HG03025 (cell line): ENCODE data around the gene CACNA1C.

Experiments used
- ATAC-seq: cut with Tn5 transposase; IDR thresholded peaks from one replicate; pipeline ENCODE4 v1.9.1; 2021; ENCODE audit warnings: mild to moderate bottlenecking, moderate library complexity; ENCODE audit not compliant: unreplicated experiment, low FRiP score

CACNA1C gene

DNA sequence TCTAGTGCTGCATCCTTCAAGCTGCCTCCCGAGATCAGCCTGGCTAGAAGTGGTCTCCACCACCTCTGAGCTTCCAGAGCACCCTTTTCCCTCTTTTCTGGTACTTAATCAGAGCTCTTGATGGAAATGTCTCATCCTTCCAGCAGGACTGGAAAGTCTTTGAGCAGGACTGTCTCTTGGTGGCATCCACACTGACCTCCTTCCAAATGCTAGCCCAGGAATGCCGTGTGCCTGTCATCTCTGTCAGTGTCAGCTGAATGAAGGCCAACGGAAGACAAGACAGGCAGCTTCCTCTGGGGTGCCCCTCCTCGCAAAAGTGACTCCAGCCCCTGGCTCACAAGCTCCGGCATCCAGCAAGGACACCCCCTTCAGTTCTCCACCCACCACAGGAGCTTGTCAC lies 570.7 kb downstream of the CACNA1C start:
- no peak for ATAC-seq

DNA sequence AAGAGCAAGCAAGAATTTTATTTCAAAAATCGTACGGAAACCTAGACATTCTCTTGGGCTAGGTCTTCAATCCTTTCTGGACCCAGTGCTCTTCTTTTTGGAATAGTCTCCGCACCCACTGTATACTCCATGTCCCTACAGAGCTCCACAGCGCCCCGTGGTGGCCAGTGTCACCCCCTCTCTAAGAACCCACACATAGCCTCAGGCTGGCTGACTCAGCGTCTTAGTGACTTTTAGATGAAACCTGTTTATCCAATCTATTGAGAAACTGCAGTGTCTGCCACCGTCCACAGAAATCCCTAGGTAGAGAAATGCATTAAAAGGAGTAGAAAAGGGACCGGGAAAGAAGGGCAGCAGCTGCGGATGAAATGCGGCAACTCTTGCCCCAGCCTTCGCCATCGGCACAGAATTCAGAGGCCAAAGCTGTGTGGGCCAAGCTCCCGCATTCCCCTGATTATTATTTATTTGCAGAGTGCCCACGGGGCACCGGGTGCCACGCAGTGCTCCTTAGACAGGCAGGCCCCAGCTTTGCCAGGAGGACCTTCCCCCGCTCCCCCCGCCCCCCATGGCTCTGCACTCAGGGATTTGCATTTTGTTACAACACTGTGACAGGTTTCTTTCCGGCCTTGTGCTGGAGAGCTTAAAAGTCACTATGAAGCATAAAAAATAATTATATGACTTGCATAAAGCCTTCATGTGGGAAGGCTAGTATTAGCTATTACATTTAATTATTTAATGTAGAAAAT lies 571.9 kb downstream of the CACNA1C start:
- ATAC-seq, result no peak

DNA sequence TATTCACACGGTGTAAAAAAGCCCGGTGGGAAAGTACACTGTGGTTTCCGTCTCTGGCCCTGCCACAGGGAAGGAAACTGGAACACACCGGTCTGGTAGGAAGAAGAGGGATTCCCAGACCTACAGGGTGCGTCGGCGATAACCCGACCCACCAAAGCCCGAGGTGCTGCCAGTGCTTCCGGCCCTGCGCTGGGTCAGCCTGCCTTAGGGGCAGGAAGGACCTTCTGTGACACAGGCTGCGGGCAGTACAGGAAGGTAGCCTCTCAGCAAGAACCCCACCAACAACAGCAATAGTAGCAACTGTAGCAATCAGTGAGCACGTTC lies 572.5 kb downstream of the CACNA1C start:
- ATAC-seq, result no peak

GRCh38 chr12:2627076-2627834 lies 574.5 kb downstream of the CACNA1C start:
- no peak for ATAC-seq

GRCh38 chr12:2627835-2628191 lies 575.0 kb downstream of the CACNA1C start:
- no peak for ATAC-seq

DNA sequence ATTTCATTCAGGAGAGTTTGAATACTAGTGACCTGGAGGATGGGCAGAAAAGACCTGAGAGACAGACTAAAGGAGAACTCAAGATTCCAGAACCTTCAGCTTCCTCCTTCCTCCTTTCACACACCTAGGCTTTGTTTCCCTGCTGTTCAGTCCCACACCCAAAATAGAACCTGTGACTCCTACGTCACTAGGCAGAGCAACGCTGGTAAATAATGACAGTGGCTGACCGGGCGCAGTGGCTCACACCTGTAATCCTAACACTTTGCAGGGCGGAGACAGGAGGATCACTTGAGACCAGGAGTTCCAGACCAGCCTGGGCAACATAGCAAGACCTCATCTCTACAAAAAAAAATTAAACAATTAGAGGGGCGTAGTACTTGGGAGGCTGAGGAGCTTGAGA lies 575.6 kb downstream of the CACNA1C start:
- no peak for ATAC-seq

DNA sequence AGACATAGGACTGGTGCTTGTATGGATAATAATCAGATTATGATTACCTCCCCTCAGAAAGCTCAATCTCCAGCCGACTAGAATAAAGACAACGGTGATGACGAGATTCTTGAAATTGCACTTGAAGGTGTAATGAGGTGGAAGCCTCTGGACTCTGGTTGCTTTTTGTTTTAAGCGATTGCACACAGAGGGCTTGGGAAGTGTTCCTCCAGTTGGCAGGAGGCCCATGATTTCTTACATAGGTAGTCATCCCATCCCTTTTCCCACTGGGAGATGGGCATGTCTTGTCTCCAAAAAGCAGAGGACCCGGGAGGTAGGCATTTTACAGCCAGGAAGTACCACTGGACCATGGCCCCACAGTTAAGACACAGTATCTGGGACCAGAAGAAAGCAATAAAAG lies 576.3 kb downstream of the CACNA1C start:
- ATAC-seq, result no peak

GRCh38 chr12:2631653-2632350 lies 579.0 kb downstream of the CACNA1C start:
- no peak for ATAC-seq

DNA sequence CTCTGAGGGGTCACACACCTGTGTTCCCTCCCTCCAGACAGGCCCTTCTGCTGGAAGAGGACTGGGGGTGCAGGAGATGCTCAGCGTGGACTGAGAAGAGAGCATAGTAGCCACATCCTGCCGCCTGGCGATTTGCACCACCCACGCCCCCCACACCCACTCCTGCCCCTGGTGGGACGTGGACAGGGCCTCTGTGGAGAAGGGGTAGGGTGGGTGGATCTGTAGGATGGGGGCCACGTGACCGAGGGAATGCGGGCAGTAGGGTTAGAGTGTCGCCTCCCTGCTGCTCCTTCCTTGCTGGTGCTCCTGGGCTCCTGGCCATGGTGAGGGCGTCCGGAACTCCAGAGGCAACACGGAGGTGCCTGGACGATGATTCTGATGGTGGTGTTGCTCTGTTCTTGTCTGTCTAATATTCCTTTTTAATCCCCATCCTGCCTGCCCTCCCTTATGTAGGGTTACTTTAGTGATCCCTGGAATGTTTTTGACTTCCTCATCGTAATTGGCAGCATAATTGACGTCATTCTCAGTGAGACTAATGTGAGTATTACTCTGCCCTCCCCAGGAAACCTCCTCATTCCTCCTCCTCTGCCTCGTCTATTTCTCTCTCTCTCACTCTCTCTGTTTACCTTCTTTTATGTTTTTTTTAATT lies 580.5 kb downstream of the CACNA1C start:
- ATAC-seq, result no peak

GRCh38 chr12:2633825-2634200 lies 581.0 kb downstream of the CACNA1C start:
- ATAC-seq, result no peak

DNA sequence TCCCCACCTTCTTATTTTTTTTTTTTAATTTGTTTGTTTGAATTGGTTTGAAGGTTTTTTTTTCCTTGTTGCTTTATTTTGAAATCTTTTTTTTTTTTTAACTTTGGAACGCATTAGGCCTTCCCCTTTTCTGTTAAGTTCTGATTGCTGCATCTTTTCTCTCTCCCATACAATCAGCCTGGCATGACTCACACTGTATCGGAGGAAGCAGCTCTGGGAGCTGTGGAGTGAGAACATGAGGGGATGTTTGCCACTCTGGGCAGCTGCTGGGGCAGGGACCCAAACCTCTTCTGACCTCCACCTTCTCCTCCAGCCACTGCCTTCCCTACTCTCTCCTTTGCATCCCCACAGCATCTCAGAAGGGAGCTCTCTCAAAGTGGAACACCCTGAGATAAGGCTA lies 581.7 kb downstream of the CACNA1C start:
- ATAC-seq, result no peak

DNA sequence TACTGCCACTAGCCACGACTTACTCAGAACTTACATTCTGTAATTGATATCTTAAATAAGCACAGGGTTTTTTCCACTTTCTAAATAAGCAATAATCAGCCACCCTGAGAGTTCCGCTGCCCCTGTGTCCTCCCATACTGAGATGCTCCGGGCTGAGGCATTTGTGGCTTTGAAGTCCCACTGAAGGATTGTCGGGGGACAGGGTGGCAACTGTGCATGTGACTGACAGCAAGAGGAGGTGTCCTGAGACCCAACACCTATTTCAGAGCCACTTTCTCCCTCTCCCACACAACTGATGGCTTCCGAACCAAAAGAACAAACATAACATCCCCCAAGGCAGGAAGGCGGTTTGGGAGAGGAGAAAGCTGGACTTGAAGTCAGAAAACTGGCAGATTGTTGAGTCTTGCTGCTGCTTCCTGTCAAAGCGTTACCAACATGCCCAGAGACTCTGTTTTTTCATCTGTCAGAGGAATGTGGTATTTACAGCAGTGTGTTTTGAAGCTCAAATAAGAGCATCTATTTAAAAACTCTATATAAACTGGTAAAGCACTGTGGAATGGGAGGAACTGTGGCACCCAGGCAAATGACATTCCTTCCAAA lies 584.1 kb downstream of the CACNA1C start:
- ATAC-seq, result no peak

- ATAC-seq, result no peak
These were observed 584.6 kb downstream of the CACNA1C start for GRCh38 chr12:2637371-2637770.

DNA sequence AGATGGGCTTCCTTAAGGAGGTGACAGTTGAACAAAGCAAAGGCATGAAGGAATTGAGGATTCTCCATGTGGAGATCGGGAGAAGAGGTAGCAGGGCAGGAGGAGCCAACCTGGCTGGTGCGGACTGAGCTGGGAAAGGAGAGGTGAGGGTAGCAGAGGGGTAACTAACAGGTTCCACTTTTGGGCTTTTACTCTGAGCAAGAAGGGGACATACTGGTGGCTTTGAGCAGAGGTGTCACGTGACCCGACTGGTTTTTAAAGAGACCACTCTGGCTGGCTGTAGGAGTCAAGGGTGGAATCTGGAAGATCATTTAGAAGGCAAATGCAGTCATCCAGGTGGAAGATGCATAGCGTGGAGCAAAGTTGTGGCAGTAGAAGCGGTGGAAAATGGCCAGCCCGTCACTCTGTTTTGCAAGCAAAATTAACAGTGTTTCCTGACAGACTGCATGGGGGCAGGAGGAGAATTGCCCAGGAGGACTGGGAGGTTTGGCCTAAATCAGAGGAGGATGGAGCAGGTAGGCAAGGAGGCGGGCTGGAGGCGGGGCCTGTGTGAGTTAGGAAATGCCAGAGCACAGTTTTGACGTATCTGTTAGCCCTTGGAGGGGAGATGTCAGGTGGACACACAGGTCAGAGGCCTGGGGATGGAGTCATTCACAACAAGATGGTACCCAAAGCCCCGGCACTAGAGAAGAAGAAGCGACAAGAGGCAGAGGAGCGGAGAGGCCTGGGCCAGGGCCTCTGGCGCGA lies 585.7 kb downstream of the CACNA1C start:
- no peak for ATAC-seq

- ATAC-seq, result no peak
These were observed 586.2 kb downstream of the CACNA1C start for GRCh38 chr12:2639020-2639298.

DNA sequence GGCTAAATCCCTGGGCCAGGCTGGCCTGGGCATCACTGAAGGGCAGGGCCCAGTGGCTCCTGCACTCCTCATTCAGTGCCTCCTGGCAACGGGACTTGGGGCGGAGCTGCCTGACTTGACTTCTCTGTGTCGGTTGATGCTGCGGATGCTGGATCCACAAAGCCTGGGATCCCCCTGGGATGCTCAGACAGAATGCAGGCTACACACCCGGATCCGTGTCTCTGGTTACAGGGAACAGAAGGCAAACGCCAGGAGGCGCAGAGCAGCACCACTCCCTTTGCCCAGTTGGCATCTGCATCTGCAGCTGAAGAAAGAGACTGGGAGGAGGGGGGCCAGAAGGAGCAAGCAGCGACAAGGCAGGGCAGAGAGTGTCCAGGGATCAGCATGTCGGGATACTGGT lies 587.5 kb downstream of the CACNA1C start:
- ATAC-seq, result no peak

GRCh38 chr12:2640709-2641108 lies 587.9 kb downstream of the CACNA1C start:
- no peak for ATAC-seq

DNA sequence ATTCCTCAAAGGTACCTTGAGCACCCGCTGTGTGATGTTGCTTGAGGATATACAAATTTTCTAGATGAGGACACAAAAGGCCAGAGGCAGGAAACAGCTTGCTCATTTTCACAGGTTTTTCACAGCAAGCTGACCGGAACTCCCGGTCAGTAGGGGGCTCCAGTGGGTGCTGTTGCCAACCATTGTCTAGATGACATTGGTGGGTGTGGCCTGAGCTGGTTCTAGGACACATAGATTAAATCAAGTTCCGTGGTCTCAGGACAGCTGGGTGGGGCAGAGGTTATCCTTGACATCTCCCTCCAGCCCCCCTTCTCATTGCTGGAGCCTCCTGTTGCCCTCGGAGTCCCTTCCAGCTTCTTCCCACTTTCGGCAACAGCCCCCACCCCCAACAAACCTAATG lies 588.4 kb downstream of the CACNA1C start:
- no peak for ATAC-seq

- no peak for ATAC-seq
These were observed 589.0 kb downstream of the CACNA1C start for GRCh38 chr12:2641761-2642160.

DNA sequence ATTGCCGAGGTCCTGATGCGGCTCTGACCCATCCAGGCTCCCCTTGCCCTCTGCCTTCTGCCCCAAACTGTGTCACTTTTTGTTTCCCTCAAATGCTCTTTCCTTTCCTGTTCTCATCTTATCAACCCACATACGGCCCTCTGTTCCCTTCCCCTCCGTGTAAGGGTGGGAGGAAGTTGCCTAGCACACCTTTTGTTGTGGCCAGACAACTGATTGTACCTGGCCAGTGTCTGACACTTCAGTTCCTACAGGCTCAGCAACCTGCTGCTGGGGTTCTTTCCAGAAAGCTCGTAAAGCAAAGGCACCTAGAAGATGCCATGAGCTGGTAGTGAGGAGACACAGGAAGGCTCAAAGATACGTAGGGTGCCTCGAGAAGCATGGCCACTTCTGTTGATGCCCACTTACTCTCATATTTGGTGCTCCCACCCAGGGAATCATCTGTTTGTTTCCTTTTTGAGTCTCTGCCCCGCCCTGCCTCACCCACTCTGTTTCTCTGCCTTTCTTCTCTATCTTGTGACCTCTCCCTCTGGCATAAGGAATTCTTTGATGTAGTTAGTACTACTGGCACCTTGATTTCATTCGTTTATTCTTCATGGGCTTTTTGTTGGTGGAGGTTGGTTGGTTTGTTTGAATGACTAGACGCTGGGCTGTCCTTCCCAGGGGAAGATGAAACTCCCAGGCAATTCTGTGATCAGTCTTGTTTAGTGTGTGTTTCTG lies 589.5 kb downstream of the CACNA1C start:
- no peak for ATAC-seq
